UCSD-AML1 (cell line): ENCODE data around the gene SLC16A12.

Experiments used
- DNase-seq: peaks from one replicate; lab custom pipeline; 2025; ENCODE audit not compliant: unreplicated experiment; lab: John Stamatoyannopoulos, UW

SLC16A12 gene

DNA sequence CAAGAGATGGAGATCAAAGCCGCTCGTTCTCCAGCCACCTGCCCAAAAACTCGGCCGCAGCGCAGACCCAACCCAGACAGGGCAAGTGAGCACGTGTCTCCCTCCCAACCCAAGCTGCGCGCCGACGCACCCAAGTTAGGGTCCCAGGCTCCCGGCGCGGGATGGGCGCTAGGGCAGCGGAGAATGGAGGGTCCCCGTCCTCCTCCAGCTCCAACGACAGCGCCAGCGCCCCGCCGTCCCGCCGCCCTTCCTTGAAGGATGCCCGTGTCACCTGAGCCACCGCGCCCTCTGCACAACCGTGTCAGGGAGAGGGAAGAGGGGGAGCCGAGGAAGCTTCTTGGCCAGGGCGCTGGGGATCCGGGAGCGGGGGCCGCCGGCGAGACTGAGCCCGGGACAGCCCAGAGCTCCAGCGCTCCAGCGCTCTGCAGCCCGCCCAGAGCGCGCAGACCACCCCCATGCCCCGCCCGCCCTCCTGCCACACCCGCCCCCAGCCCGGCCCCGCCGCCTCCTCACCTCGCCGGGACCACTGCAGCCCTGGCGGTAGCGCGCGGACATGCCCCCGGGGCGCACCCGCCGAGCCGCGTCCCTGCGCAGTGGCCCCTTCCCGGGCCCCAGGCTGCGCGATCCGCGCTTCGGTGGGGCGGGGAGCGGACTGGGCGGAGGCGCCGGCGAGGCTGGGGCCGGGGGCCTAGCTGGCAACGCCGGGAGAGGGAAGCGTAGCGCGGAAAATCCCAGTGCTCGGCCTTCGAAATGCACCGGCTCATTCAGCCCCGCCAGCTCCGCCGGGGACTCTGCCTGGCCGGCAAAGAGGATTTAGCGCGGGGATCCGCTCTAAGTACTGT is at the start of gene SLC16A12:
Gene SLC16A12 (minus strand): TSS at position 424 of the 842 bp plus-strand sequence. CDS start 73,016 bp downstream, outside the sequence.
- DNase-seq = no peak

GRCh38 chr10:89582022-89582421 is 46.6 kb upstream of the SLC16A12 start:
- DNase-seq = no peak

- no peak for DNase-seq
These were observed 44.8 kb upstream of the SLC16A12 start for GRCh38 chr10:89580243-89580642.

DNA sequence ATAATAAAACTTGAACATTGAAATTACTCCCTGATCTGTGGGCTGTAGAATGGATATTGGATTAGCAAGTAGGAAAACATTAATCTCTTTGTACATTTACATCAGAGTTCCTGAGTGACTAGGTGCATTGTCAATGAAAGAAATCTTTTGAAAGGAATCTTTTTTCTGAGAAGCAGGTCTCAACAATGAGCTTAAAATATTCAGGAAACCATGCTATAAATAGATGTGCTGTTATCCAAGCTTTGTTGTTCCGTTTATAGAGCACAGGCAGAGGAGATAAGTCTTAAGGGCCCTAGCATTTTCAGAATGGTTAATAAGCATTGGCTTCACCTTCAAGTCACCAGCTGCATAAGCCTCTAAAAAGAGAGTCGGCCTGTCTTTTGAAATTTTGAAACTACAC is 41.3 kb upstream of the SLC16A12 start:
- DNase-seq = no peak

DNA sequence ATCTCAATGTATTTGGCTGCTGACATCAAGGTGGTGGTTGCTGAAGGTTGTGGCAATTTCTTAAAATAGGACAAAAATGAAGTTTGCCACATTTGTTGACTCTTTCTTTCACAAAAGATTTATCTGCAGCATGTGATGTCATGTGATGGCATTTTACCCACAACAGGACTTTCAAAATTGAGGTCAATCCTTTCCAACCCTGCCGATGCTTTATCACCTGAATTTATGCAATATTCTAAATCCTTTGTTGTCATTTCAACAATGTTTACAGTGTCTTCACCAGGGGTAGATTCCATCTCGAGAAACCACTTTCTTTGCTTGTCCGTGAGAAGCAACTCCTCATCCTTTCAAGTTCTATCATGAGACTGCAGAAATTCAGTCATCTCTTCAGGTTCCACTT is 40.6 kb upstream of the SLC16A12 start:
- DNase-seq = no peak

- DNase-seq = no peak
These were observed 39.6 kb upstream of the SLC16A12 start for GRCh38 chr10:89575031-89575430.

GRCh38 chr10:89574368-89574767 is 39.0 kb upstream of the SLC16A12 start:
- no peak for DNase-seq

- DNase-seq = no peak
These were observed 32.3 kb upstream of the SLC16A12 start for GRCh38 chr10:89567576-89568245.

DNA sequence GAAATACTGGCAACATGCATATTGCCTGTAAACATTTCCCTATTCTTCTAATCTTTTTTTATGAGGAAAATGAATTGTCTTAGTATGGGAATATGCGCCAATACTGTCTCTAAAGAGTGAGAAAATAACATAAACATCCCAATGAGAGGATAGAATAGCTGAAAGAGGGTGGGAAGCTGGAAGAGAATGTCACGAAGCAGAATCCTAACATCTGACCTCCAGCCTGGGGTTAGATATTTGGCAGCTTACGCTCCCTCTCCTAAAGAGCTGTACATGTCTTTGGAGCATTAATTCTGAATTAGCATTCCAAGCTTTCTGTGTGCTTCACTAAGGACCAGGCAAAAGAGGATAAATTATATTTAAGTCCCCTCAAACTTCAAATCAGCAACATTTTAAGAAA is 31.6 kb upstream of the SLC16A12 start:
- DNase-seq = no peak

- DNase-seq = no peak
These were observed 30.9 kb upstream of the SLC16A12 start for GRCh38 chr10:89566095-89566950.

- DNase-seq = no peak
These were observed 29.8 kb upstream of the SLC16A12 start for GRCh38 chr10:89565180-89565579.

GRCh38 chr10:89563861-89564478 is 28.6 kb upstream of the SLC16A12 start:
- no peak for DNase-seq

DNA sequence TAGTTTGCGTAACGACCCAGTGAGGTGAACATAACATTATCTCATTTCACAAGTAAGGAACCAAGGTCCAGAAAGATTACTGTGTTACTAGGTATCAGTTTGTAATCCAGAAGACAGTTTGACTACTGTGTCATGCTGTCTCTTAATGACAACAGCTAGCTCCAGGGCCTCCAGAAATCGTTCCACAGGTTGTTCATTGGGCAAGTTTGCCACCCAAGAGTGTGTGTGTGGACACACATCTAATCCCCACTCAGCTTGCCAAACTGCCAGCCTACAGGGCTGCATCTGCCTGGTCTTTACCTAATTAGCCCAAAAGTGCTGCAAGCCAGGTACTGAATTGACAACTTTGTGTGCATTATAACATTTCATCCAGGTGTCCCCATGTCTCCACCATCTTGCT is 27.9 kb upstream of the SLC16A12 start:
- no peak for DNase-seq

- no peak for DNase-seq
These were observed 21.2 kb upstream of the SLC16A12 start for GRCh38 chr10:89556600-89556999.

DNA sequence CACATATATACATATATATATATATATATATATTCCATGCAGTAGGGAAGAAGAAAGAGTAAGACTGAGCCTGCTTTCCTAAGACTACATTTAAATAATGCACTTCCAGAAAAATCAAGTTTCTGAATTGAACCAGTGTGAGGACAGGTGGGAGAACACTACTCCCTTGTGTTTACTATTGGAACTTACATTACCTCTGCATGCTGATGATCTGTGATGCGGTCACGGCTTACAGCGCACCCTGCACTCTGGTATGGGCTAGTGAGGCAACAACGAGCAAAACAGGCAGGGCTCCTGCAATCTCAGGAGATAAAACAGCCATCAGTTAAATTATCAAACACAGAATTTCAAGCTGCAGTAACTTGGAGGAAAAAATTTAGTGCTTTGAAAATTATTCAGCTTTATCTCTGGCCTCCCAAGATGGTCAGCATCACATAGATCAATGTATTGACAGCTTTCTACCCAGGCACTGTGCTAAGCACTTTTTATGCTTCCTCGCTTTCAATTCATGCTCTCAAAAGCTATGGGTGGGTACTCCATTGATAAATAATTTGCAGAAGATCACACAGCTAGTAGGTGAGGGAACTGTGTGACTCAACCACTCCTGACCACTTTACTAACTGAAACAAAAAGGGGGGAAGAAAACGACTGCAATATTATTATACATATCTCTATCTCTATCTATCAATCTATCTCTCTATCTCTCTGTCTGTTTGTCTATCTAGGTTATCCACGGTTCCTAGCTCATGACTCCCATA is 20.5 kb upstream of the SLC16A12 start:
- no peak for DNase-seq

GRCh38 chr10:89554433-89554832 is 19.0 kb upstream of the SLC16A12 start:
- no peak for DNase-seq

GRCh38 chr10:89553064-89553734 is 17.8 kb upstream of the SLC16A12 start:
- DNase-seq = no peak

DNA sequence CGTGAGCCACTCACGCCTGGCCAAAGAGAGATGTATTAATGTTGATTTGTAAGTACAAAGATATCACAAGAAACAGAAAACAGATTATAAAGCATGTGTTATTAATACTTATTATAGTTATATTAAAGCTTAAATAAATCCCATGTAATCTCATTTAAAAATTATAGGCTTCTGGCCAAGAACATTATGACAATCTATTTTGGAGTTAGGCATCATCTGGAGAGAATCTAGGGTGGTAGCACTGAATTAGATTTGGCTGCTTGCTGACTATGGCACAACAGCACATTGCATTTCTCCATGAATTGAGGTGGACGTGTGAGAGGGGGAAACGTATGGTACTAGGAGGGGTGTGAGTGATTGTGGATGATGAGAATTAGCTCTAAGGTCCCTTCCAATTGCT is 16.8 kb upstream of the SLC16A12 start:
- DNase-seq = no peak

GRCh38 chr10:89550509-89550908 is 15.1 kb upstream of the SLC16A12 start:
- DNase-seq = no peak

GRCh38 chr10:89549510-89549909 is 14.1 kb upstream of the SLC16A12 start:
- DNase-seq = no peak
